8988T (cell line): ENCODE measurements around the gene NMRK1.

ENCODE experiments used
- DNase-seq: peaks from one replicate; pipeline ENCODE4 v3.0.0; 2011

The NMRK1 gene

GRCh38 chr9:75101004-75101588, 13.1 kb upstream of the NMRK1 start:
- DNase-seq = no peak

GRCh38 chr9:75096796-75097195, 8.8 kb upstream of the NMRK1 start:
- no peak for DNase-seq

- DNase-seq = no peak
These were observed 4.8 kb upstream of the NMRK1 start for GRCh38 chr9:75092766-75093165.

GRCh38 chr9:75090579-75090978, 2.6 kb upstream of the NMRK1 start:
- no peak for DNase-seq

GRCh38 chr9:75089373-75089766, 1.4 kb upstream of the NMRK1 start:
- DNase-seq = no peak

GRCh38 chr9:75088646-75089372, 854 bp upstream of the NMRK1 start:
- no peak for DNase-seq

GRCh38 chr9:75087289-75087823, 599 bp downstream of the NMRK1 start:
- no peak for DNase-seq

- no peak for DNase-seq
These were observed 1.2 kb downstream of the NMRK1 start for GRCh38 chr9:75086541-75087288.

- DNase-seq = no peak
These were observed 2.3 kb downstream of the NMRK1 start for GRCh38 chr9:75085640-75086039.

GRCh38 chr9:75084081-75084672, 3.8 kb downstream of the NMRK1 start:
- no peak for DNase-seq

- no peak for DNase-seq
These were observed 4.6 kb downstream of the NMRK1 start for GRCh38 chr9:75083188-75083970.

GRCh38 chr9:75081632-75082031, 6.3 kb downstream of the NMRK1 start:
- no peak for DNase-seq

GRCh38 chr9:75072895-75073294, 15.1 kb downstream of the NMRK1 start:
- no peak for DNase-seq

- no peak for DNase-seq
These were observed 16.3 kb downstream of the NMRK1 start for GRCh38 chr9:75071530-75072122.

- no peak for DNase-seq
These were observed 18.8 kb downstream of the NMRK1 start for GRCh38 chr9:75069171-75069570.

- no peak for DNase-seq
These were observed 20.1 kb downstream of the NMRK1 start for GRCh38 chr9:75067894-75068293.

- DNase-seq = no peak
These were observed 22.4 kb downstream of the NMRK1 start for GRCh38 chr9:75065510-75065909.

- DNase-seq = no peak
These were observed 23.5 kb downstream of the NMRK1 start for GRCh38 chr9:75064307-75065025.

- no peak for DNase-seq
These were observed 24.2 kb downstream of the NMRK1 start for GRCh38 chr9:75063556-75064305.

- DNase-seq = no peak
These were observed 26.8 kb downstream of the NMRK1 start for GRCh38 chr9:75061169-75061568.
